ENCODE results near the gene ZNF396. TPM values are rescaled to one million over a fixed set of nuclear protein-coding genes. Genes with fewer than 3 reads are reported as not detected.

ZNF396 gene
- total and polyA plus RNA-seq, 2 experiments from 2014 or later = 2.0 to 3.4 TPM

DNA sequence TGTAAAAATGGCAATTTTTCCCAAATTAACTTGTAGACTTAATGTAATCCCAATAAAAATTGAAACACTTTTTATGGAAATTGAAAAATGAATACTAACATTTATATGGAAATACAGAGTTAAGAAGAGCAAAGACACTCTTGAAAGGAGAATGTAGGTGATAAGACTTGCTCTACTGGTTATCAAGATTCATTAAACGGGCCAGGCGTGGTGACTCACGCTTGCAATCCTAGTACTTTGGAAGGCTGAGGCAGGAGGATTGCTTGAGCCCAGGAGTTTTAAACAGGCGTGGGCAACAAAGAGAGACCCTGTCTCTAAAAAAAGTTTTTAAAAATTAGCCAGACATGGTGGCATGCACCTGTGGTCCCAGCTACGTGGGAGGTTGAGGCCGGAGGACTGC, 29.5 kb upstream of the ZNF396 start:
- Histone ChIP-seq H3K4me1 (ENCODE audit: insufficient read depth) (no peaks in the 10 kb centered on the region), H3K9me2 (replicated peaks; ENCODE audit: insufficient read depth) (no peaks in the 10 kb centered on the region), H3K79me2 (no peaks in the 10 kb centered on the region), H3K27me3 (no peaks in the 10 kb centered on the region), H3K4me3 (no peak overlapping the region), H3K36me3 (replicated peaks; ENCODE audit: insufficient read depth, low read depth) (no peaks in the 10 kb centered on the region), H3K27ac (no peak overlapping the region), H2AFZ (no peak overlapping the region), H3K4me2 (no peak overlapping the region), H3K9me3 (ENCODE audit: low read depth) (no peaks in the 10 kb centered on the region), H4K20me1 (ENCODE audit: insufficient read depth, poor library complexity, severe bottlenecking) (no peaks in the 10 kb centered on the region)
- no peak for TF ChIP-seq EZH2phosphoT487 (IDR thresholded peaks at IDR 0.05; ENCODE audit: low read depth, severe bottlenecking, unreplicated experiment)
- TF ChIP-seq EZH2 (IDR thresholded peaks at IDR 0.05; ENCODE audit: borderline replicate concordance) = no peak
- TF ChIP-seq, protein P1, sequence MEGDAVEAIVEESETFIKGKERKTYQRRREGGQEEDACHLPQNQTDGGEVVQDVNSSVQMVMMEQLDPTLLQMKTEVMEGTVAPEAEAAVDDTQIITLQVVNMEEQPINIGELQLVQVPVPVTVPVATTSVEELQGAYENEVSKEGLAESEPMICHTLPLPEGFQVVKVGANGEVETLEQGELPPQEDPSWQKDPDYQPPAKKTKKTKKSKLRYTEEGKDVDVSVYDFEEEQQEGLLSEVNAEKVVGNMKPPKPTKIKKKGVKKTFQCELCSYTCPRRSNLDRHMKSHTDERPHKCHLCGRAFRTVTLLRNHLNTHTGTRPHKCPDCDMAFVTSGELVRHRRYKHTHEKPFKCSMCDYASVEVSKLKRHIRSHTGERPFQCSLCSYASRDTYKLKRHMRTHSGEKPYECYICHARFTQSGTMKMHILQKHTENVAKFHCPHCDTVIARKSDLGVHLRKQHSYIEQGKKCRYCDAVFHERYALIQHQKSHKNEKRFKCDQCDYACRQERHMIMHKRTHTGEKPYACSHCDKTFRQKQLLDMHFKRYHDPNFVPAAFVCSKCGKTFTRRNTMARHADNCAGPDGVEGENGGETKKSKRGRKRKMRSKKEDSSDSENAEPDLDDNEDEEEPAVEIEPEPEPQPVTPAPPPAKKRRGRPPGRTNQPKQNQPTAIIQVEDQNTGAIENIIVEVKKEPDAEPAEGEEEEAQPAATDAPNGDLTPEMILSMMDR (IDR thresholded peaks at IDR 0.05; ENCODE audit: poor library complexity) = no peak
- 51% methylated on average over 6 of the region's 6 CpGs for WGBS (ENCODE audit: low lambda C conversion rate, missing lambda C conversion rate)
- peak; percentile 54 for DNase-seq (ENCODE audit: low spot score)

DNA sequence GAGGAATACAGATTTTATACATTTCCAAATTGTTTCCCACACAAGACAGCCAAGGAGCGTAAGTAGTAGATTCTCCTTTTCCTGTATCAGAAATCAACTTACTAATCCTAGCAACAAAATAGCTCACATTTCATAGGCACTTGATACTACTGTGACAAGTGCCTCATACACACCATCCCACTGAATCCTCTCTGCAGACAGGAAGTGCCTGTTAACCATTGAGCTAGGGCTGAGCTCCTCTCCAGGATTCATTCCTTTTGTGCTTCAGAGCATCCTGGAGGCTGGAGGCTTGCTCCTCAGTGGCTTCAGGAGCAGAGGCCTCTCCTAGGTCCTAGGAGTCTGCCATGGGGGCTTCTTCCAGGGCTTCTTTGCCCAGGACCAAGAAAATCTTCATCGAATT, 20.8 kb upstream of the ZNF396 start:
- no peak for DNase-seq (ENCODE audit: low spot score)
- 82% methylated on average over 2 of the region's 2 CpGs for WGBS (ENCODE audit: low lambda C conversion rate, missing lambda C conversion rate)
- Histone ChIP-seq H3K27me3 (no peaks in the 10 kb centered on the region), H3K9me2 (replicated peaks; ENCODE audit: insufficient read depth) (no peaks in the 10 kb centered on the region), H3K9me3 (ENCODE audit: low read depth) (no peaks in the 10 kb centered on the region), H3K4me1 (ENCODE audit: insufficient read depth) (no peaks in the 10 kb centered on the region), H3K27ac (no peak overlapping the region), H4K20me1 (ENCODE audit: insufficient read depth, poor library complexity, severe bottlenecking) (no peaks in the 10 kb centered on the region), H3K79me2 (no peaks in the 10 kb centered on the region), H3K36me3 (replicated peaks; ENCODE audit: insufficient read depth, low read depth) (no peaks in the 10 kb centered on the region), H2AFZ (no peak overlapping the region), H3K4me3 (no peak overlapping the region), H3K4me2 (no peak overlapping the region)
- TF ChIP-seq EZH2 (IDR thresholded peaks at IDR 0.05; ENCODE audit: borderline replicate concordance) (no peak), EZH2phosphoT487 (IDR thresholded peaks at IDR 0.05; ENCODE audit: low read depth, severe bottlenecking, unreplicated experiment) (no peak)
- TF ChIP-seq, protein P1 (IDR thresholded peaks at IDR 0.05; ENCODE audit: poor library complexity) = no peak

DNA sequence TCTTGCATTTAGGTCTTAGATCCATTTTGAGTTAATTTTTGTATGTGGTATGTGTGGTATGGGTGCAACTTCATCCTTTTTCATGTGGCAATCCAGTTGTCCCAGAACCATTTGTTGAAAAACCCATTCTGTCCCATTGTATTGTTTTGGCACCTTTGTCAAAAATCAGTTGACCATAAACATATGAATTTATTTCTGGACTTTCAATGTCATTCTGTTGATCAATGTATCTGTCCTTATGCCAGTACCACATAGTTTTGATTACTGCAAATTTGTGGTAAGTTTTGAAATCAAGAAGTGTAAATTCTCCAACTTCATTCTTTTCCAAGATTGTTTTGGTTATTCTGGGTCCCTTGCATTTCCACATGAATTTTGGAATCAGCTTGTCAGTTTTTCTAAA, 16.6 kb upstream of the ZNF396 start:
- H3K27ac ChIP-seq = no peak overlapping the region
- H3K9me3 ChIP-seq (ENCODE audit: low read depth) = no peaks in the 10 kb centered on the region
- H3K4me2 ChIP-seq = no peak overlapping the region
- no peaks in the 10 kb centered on the region for H4K20me1 ChIP-seq (ENCODE audit: insufficient read depth, poor library complexity, severe bottlenecking)
- TF ChIP-seq EZH2phosphoT487 (IDR thresholded peaks at IDR 0.05; ENCODE audit: low read depth, severe bottlenecking, unreplicated experiment) (no peak), EZH2 (IDR thresholded peaks at IDR 0.05; ENCODE audit: borderline replicate concordance) (no peak)
- TF ChIP-seq, protein P1 (IDR thresholded peaks at IDR 0.05; ENCODE audit: poor library complexity) = no peak
- H3K9me2 ChIP-seq (replicated peaks; ENCODE audit: insufficient read depth) = no peaks in the 10 kb centered on the region
- H3K27me3 ChIP-seq = no peaks in the 10 kb centered on the region
- no peaks in the 10 kb centered on the region for H3K79me2 ChIP-seq
- H3K36me3 ChIP-seq (replicated peaks; ENCODE audit: insufficient read depth, low read depth) = no peaks in the 10 kb centered on the region
- no peak for DNase-seq (ENCODE audit: low spot score)
- H3K4me1 ChIP-seq (ENCODE audit: insufficient read depth) = no peaks in the 10 kb centered on the region
- no peak overlapping the region for H2AFZ ChIP-seq
- H3K4me3 ChIP-seq = no peak overlapping the region

DNA sequence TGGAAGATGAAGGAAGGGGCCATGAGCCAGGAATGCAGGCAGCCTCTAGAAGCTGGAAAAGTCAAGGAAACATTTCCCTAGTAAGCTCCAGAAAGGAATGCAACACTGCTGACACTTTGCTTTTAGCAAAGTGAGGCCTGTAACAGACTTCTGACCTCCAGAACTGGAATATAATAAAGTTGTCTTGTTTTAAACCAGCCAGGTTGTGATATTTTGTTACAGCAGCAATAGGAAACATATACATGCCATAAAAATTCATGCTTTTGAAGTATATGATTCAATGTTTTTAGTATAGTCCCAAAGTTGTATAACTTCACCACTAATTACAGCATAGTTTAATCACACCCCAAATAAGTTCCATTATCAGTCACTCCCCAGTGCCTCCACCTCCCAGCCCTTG, 15.2 kb upstream of the ZNF396 start:
- H3K9me3 ChIP-seq (ENCODE audit: low read depth) = no peaks in the 10 kb centered on the region
- no peak overlapping the region for H3K27ac ChIP-seq
- H3K4me1 ChIP-seq (ENCODE audit: insufficient read depth) = no peaks in the 10 kb centered on the region

More for the DNA sequence above, 15.2 kb upstream of the ZNF396 start:
- Histone ChIP-seq H3K27me3 (no peaks in the 10 kb centered on the region), H3K4me2 (no peak overlapping the region), H2AFZ (no peak overlapping the region), H3K79me2 (no peaks in the 10 kb centered on the region), H4K20me1 (ENCODE audit: insufficient read depth, poor library complexity, severe bottlenecking) (no peaks in the 10 kb centered on the region), H3K4me3 (no peak overlapping the region), H3K9me2 (replicated peaks; ENCODE audit: insufficient read depth) (no peaks in the 10 kb centered on the region), H3K36me3 (replicated peaks; ENCODE audit: insufficient read depth, low read depth) (no peaks in the 10 kb centered on the region)
- no peak for TF ChIP-seq EZH2 (IDR thresholded peaks at IDR 0.05; ENCODE audit: borderline replicate concordance)
- TF ChIP-seq, protein P1 (IDR thresholded peaks at IDR 0.05; ENCODE audit: poor library complexity) = no peak
- DNase-seq (ENCODE audit: low spot score) = no peak

Data from hepatocyte (in vitro differentiated cells).